Measurements from ENCODE around the gene PCDHB16.
"Not testable (repeated sequence)": the region's sequence is repeated elsewhere in the genome, so short reads cannot be mapped to it uniquely, and the experiment has no call there.

Gene PCDHB16

DNA sequence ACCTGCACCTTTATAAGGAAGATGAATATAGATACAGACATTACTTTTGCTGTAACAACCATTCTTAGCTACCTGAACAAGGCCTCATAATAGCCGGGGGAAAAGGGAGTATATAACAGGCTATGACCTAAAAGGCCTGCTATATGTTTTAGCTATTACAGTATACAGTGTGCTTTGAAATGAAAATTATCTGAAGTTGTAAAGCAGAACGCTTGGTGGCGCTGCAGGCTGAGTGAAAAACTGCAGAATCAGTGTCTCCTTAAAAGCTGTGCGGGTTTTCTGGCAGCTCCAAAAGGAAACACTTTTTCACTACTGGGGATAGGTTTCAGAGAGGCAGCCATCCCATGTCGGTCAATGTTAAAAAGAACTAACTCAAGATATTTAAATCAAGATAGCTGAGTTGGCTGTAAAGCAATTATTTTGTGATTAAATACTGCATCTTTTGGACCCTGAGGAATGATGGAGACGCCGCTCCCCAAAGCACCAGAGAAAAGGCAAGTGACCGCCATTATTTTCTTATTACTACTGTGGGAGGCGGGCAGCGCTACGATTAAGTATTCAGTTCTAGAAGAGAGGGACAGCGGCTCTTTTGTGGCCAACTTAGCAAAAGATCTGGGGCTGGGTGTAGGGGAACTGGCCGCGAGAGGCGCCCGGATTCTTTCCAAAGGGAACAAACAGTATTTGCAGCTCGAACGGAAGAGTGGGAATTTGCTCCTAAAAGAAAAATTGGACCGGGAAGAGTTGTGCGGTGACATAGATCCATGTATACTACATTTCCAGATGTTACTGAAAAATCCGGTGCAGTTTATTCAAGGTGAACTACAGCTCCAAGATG is 26.4 kb upstream of the PCDHB16 start:
- H3K27ac ChIP-seq (ENCODE audit: low read depth in 2 of 2, low read length in 2 of 2), result no peak overlapping the region
- no peak overlapping the region for H3K4me3 ChIP-seq (ENCODE audit: low read length in 2 of 2)
- no peaks in the 10 kb centered on the region for H3K36me3 ChIP-seq (ENCODE audit: control insufficient read depth in 2 of 2, insufficient read depth in 2 of 2, low read length in 2 of 2)
- no peak overlapping the region for H3K9ac ChIP-seq (ENCODE audit: low read depth in 1 of 2, low read length in 2 of 2)
- peaks cover 5 to 8% of the 10 kb centered on the region in 2 donors for H3K9me3 ChIP-seq (ENCODE audit: control insufficient read depth in 2 of 2, low read length in 2 of 2)
- H3K27me3 ChIP-seq (ENCODE audit: control insufficient read depth in 2 of 2, insufficient read depth in 2 of 2, low read length in 2 of 2), result no peaks in the 10 kb centered on the region
- H3K4me1 ChIP-seq (ENCODE audit: control insufficient read depth in 2 of 2, insufficient read depth in 2 of 2, low read length in 2 of 2), result no peaks in the 10 kb centered on the region

DNA sequence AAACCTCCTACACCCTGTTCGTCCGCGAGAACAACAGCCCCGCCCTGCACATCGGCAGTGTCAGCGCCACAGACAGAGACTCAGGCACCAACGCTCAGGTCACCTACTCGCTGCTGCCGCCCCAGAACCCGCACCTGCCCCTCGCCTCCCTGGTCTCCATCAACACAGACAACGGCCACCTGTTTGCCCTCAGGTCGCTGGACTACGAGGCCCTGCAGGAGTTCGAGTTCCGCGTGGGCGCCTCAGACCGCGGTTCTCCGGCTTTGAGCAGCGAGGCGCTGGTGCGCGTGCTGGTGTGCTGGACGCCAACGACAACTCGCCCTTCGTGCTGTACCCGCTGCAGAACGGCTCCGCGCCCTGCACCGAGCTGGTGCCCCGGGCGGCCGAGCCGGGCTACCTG is 24.8 kb upstream of the PCDHB16 start:
- not testable (repeated sequence) for H3K27ac ChIP-seq (ENCODE audit: low read depth in 2 of 2, low read length in 2 of 2); H3K4me3 ChIP-seq (ENCODE audit: low read length in 2 of 2); H3K36me3 ChIP-seq (ENCODE audit: control insufficient read depth in 2 of 2, insufficient read depth in 2 of 2, low read length in 2 of 2); H3K9me3 ChIP-seq (ENCODE audit: control insufficient read depth in 2 of 2, low read length in 2 of 2); H3K9ac ChIP-seq (ENCODE audit: low read depth in 1 of 2, low read length in 2 of 2); H3K4me1 ChIP-seq (ENCODE audit: control insufficient read depth in 2 of 2, insufficient read depth in 2 of 2, low read length in 2 of 2); H3K27me3 ChIP-seq (ENCODE audit: control insufficient read depth in 2 of 2, insufficient read depth in 2 of 2, low read length in 2 of 2)

DNA sequence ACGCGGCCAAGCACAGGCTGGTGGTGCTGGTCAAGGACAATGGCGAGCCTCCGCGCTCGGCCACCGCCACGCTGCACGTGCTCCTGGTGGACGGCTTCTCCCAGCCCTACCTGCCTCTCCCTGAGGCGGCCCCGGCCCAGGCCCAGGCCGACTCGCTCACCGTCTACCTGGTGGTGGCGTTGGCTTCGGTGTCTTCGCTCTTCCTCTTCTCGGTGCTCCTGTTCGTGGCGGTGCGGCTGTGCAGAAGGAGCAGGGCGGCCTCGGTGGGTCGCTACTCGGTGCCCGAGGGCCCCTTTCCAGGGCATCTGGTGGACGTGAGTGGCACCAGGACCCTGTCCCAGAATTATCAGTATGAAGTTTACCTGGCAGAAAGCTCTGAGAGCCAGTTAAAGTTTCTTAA is 24.3 kb upstream of the PCDHB16 start:
- H3K27ac ChIP-seq (ENCODE audit: low read depth in 2 of 2, low read length in 2 of 2); H3K9me3 ChIP-seq (ENCODE audit: control insufficient read depth in 2 of 2, low read length in 2 of 2); H3K36me3 ChIP-seq (ENCODE audit: control insufficient read depth in 2 of 2, insufficient read depth in 2 of 2, low read length in 2 of 2); H3K9ac ChIP-seq (ENCODE audit: low read depth in 1 of 2, low read length in 2 of 2); H3K4me3 ChIP-seq (ENCODE audit: low read length in 2 of 2); H3K27me3 ChIP-seq (ENCODE audit: control insufficient read depth in 2 of 2, insufficient read depth in 2 of 2, low read length in 2 of 2); H3K4me1 ChIP-seq (ENCODE audit: control insufficient read depth in 2 of 2, insufficient read depth in 2 of 2, low read length in 2 of 2): not testable (repeated sequence)

DNA sequence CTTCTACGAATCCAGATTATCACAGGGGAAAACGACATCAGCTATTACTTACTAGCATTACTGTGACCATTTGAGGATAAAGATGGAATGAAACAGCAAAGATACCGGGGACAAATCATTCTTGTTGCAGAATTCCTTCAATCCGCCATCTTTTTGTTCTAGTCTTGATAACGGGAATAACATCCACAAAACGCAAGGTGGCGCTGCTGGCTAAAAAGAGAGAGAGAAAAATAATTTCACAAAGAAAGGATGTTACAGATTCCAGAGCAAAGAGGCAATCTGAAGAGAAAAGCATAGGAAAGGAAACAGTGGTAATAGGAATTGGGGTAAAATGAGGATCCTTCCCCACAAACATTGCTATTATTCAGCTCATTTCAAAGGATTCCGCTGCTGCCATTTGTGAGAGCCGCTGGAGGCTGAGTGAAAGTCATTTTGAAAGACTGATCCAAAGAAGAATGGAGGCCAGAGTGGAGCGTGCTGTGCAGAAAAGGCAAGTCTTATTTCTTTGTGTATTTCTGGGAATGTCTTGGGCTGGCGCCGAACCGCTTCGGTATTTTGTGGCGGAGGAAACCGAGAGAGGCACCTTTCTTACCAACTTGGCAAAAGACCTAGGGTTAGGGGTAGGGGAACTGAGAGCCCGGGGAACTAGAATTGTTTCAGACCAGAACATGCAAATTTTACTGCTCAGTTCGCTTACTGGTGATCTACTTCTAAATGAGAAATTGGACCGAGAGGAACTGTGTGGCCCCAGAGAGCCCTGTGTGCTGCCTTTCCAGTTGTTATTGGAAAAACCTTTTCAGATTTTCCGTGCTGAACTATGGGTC is 9.6 kb upstream of the PCDHB16 start, which contains the start of gene PCDHB7:
Gene PCDHB7, plus strand, starts transcription at position 264 of the 824 bp plus-strand sequence. Its CDS starts 192 bp downstream, at position 456.
- Histone ChIP-seq H3K4me1 (ENCODE audit: control insufficient read depth in 2 of 2, insufficient read depth in 2 of 2, low read length in 2 of 2) (no peaks in the 10 kb centered on the region), H3K4me3 (ENCODE audit: low read length in 2 of 2) (peak within 1 kb of the TSS; percentile 6 to 35), H3K9ac (ENCODE audit: low read depth in 1 of 2, low read length in 2 of 2) (no peak within 1 kb of the TSS), H3K27ac (ENCODE audit: low read depth in 2 of 2, low read length in 2 of 2) (no peak within 1 kb of the TSS), H3K36me3 (ENCODE audit: control insufficient read depth in 2 of 2, insufficient read depth in 2 of 2, low read length in 2 of 2) (no peaks in the 10 kb centered on the region), H3K9me3 (ENCODE audit: control insufficient read depth in 2 of 2, low read length in 2 of 2) (peaks cover 0 to 17% of the 10 kb centered on the region in 2 donors), H3K27me3 (ENCODE audit: control insufficient read depth in 2 of 2, insufficient read depth in 2 of 2, low read length in 2 of 2) (no peaks in the 10 kb centered on the region)

DNA sequence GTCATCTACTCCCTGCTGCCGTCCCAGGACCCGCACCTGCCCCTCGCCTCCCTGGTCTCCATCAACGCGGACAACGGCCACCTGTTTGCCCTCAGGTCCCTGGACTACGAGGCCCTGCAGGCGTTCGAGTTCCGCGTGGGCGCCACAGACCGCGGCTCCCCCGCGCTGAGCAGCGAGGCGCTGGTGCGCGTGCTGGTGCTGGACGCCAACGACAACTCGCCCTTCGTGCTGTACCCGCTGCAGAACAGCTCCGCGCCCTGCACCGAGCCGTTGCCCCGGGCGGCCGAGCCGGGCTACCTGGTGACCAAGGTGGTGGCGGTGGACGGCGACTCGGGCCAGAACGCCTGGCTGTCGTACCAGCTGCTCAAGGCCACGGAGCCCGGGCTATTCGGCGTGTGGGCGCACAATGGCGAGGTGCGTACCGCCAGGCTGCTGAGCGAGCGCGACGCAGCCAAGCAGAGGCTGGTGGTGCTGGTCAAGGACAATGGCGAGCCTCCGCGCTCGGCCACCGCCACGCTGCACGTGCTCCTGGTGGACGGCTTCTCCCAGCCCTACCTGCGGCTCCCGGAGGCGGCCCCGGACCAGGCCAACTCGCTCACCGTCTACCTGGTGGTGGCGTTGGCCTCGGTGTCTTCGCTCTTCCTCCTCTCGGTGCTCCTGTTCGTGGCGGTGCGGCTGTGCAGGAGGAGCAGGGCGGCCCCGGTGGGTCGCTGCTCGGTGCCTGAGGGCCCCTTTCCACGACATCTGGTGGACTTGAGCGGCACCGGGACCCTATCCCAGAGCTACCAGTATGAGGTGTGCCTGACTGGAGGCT is 7.7 kb upstream of the PCDHB16 start:
- not testable (repeated sequence) for H3K4me3 ChIP-seq (ENCODE audit: low read length in 2 of 2); H3K4me1 ChIP-seq (ENCODE audit: control insufficient read depth in 2 of 2, insufficient read depth in 2 of 2, low read length in 2 of 2); H3K27ac ChIP-seq (ENCODE audit: low read depth in 2 of 2, low read length in 2 of 2); H3K9ac ChIP-seq (ENCODE audit: low read depth in 1 of 2, low read length in 2 of 2); H3K36me3 ChIP-seq (ENCODE audit: control insufficient read depth in 2 of 2, insufficient read depth in 2 of 2, low read length in 2 of 2); H3K27me3 ChIP-seq (ENCODE audit: control insufficient read depth in 2 of 2, insufficient read depth in 2 of 2, low read length in 2 of 2)
- H3K9me3 ChIP-seq (ENCODE audit: control insufficient read depth in 2 of 2, low read length in 2 of 2), result peaks cover 0 to 23% of the 10 kb centered on the region in 2 donors

DNA sequence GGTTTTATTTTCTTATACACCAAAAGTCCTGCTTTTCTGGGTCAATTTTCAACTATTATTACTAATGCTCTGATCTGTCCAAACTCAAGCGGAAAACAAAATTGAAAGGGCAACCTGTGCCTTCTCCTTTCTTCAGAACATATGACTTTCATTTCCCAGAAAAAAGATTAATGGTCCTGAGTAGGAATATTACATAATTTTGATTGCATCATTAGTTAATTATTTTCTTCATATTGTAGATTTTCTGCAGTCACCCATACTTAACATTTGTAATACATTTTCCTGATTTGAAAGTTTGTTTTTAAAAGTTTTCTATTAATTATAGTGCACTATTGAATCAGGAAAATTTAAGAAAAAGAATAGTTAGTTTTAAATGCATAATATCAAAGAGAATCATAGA is 6.3 kb upstream of the PCDHB16 start:
- Histone ChIP-seq H3K36me3 (ENCODE audit: control insufficient read depth in 2 of 2, insufficient read depth in 2 of 2, low read length in 2 of 2) (no peaks in the 10 kb centered on the region), H3K27ac (ENCODE audit: low read depth in 2 of 2, low read length in 2 of 2) (no peak overlapping the region), H3K9ac (ENCODE audit: low read depth in 1 of 2, low read length in 2 of 2) (no peak overlapping the region), H3K9me3 (ENCODE audit: control insufficient read depth in 2 of 2, low read length in 2 of 2) (peaks cover 0 to 23% of the 10 kb centered on the region in 2 donors), H3K27me3 (ENCODE audit: control insufficient read depth in 2 of 2, insufficient read depth in 2 of 2, low read length in 2 of 2) (no peaks in the 10 kb centered on the region), H3K4me1 (ENCODE audit: control insufficient read depth in 2 of 2, insufficient read depth in 2 of 2, low read length in 2 of 2) (no peaks in the 10 kb centered on the region), H3K4me3 (ENCODE audit: low read length in 2 of 2) (no peak overlapping the region)

DNA sequence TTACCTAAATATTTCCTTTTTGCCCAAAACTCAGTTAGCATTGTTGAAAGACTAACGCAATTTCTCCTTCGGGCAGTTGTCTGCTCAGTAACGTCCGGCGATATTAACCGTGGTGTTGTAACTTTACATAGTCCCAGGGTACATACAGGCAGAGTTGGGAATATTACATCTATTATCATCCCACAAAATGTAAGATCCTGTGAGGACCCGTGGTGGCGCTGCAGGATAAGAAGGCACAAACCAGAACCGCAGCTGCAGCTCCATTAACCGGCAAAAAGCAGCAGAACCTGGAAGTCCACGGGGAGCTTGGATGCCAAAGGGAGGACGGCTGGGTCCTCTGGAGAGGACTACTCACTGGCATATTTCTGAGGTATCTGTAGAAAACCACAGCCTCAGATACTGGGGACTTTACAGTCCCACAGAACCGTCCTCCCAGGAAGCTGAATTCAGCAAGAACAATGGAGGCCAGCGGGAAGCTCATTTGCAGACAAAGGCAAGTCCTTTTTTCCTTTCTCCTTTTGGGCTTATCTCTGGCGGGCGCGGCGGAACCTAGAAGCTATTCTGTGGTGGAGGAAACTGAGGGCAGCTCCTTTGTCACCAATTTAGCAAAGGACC is 4.5 kb upstream of the PCDHB16 start, which contains the start of gene PCDHB8:
Gene PCDHB8, plus strand, starts transcription at position 214 of the 615 bp plus-strand sequence. Its CDS starts 245 bp downstream, at position 459.
- H3K9me3 ChIP-seq (ENCODE audit: control insufficient read depth in 2 of 2, low read length in 2 of 2), result peaks cover 0 to 23% of the 10 kb centered on the region in 2 donors
- not testable (repeated sequence) for H3K27ac ChIP-seq (ENCODE audit: low read depth in 2 of 2, low read length in 2 of 2); H3K4me1 ChIP-seq (ENCODE audit: control insufficient read depth in 2 of 2, insufficient read depth in 2 of 2, low read length in 2 of 2); H3K36me3 ChIP-seq (ENCODE audit: control insufficient read depth in 2 of 2, insufficient read depth in 2 of 2, low read length in 2 of 2); H3K27me3 ChIP-seq (ENCODE audit: control insufficient read depth in 2 of 2, insufficient read depth in 2 of 2, low read length in 2 of 2); H3K4me3 ChIP-seq (ENCODE audit: low read length in 2 of 2); H3K9ac ChIP-seq (ENCODE audit: low read depth in 1 of 2, low read length in 2 of 2)

DNA sequence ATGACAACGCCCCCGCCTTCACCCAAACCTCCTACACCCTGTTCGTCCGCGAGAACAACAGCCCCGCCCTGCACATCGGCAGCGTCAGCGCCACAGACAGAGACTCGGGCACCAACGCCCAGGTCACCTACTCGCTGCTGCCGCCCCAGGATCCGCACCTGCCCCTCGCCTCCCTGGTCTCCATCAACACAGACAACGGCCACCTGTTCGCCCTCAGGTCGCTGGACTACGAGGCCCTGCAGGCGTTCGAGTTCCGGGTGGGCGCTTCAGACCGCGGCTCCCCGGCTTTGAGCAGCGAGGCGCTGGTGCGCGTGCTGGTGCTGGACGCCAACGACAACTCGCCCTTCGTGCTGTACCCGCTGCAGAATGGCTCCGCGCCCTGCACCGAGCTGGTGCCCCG is 2.8 kb upstream of the PCDHB16 start:
- not testable (repeated sequence) for H3K27ac ChIP-seq (ENCODE audit: low read depth in 2 of 2, low read length in 2 of 2); H3K4me1 ChIP-seq (ENCODE audit: control insufficient read depth in 2 of 2, insufficient read depth in 2 of 2, low read length in 2 of 2); H3K36me3 ChIP-seq (ENCODE audit: control insufficient read depth in 2 of 2, insufficient read depth in 2 of 2, low read length in 2 of 2); H3K9ac ChIP-seq (ENCODE audit: low read depth in 1 of 2, low read length in 2 of 2); H3K4me3 ChIP-seq (ENCODE audit: low read length in 2 of 2); H3K27me3 ChIP-seq (ENCODE audit: control insufficient read depth in 2 of 2, insufficient read depth in 2 of 2, low read length in 2 of 2)
- H3K9me3 ChIP-seq (ENCODE audit: control insufficient read depth in 2 of 2, low read length in 2 of 2), result peaks cover 3 to 23% of the 10 kb centered on the region in 2 donors

DNA sequence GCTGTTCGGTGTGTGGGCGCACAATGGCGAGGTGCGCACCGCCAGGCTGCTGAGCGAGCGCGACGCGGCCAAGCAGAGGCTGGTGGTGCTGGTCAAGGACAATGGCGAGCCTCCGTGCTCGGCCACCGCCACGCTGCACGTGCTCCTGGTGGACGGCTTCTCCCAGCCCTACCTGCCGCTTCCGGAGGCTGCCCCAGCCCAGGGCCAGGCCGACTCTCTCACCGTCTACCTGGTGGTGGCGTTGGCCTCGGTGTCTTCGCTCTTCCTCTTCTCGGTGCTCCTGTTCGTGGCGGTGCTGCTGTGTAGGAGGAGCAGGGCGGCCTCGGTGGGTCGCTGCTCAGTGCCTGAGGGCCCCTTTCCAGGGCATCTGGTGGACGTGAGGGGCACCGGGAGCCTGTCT is 2.3 kb upstream of the PCDHB16 start:
- peaks cover 3 to 22% of the 10 kb centered on the region in 2 donors for H3K9me3 ChIP-seq (ENCODE audit: control insufficient read depth in 2 of 2, low read length in 2 of 2)
- not testable (repeated sequence) for H3K36me3 ChIP-seq (ENCODE audit: control insufficient read depth in 2 of 2, insufficient read depth in 2 of 2, low read length in 2 of 2); H3K9ac ChIP-seq (ENCODE audit: low read depth in 1 of 2, low read length in 2 of 2); H3K27me3 ChIP-seq (ENCODE audit: control insufficient read depth in 2 of 2, insufficient read depth in 2 of 2, low read length in 2 of 2); H3K4me3 ChIP-seq (ENCODE audit: low read length in 2 of 2); H3K27ac ChIP-seq (ENCODE audit: low read depth in 2 of 2, low read length in 2 of 2); H3K4me1 ChIP-seq (ENCODE audit: control insufficient read depth in 2 of 2, insufficient read depth in 2 of 2, low read length in 2 of 2)
